T-cell (primary cell): ENCODE measurements around the gene EIF1B. TPM values are rescaled to one million over a fixed set of nuclear protein-coding genes. Genes with fewer than 3 reads are reported as not detected.

ENCODE experiments used
- ATAC-seq, 4 experiments: fragments of 200-7000 bp in 3 of 4; fragments of 150-1000 bp in 1 of 4; cut with Tn5 transposase; replicated peaks in 1 of 4; 1 replicate in 3 of 4; 2 replicates in 1 of 4; pipeline ENCODE4 v1.10.0; 2021; ENCODE audit warnings: moderate library complexity in 3 of 4, mild to moderate bottlenecking in 2 of 4, moderate number of reproducible peaks in 1 of 4
- CTCF ChIA-PET, 2 donors: fragments of 300-600 bp; sonication (Branson Sonifier 250); formaldehyde crosslinking; loops; one replicate each; lab custom pipeline; 2022; ENCODE audit warnings: antibody characterized with exemption in 2 of 2; lab: Charles Lee
- POLR2A ChIA-PET, 2 donors: fragments of 300-600 bp; sonication (Branson Sonifier 250); formaldehyde crosslinking; loops; one replicate each; lab custom pipeline; 2022; ENCODE audit warnings: antibody characterized with exemption in 2 of 2; lab: Charles Lee
- DNase-seq, 35 experiments: peaks; one replicate each; pipeline versions ENCODE4 v3.0.0 to v3.0.0-alpha.2; 2013 to 2023
- H3K27ac ChIP-seq: one replicate; pipeline ENCODE4 v1.5.1; 2013; ENCODE audit warnings: low read length
- H3K27me3 ChIP-seq, 2 experiments: replicated peaks in 1 of 2; 1 replicate in 1 of 2; 2 replicates in 1 of 2; pipeline versions ENCODE4 v1.6.1 to v1.7.0; 2013; ENCODE audit warnings: low read length in 1 of 2, mixed read lengths in 1 of 2; ENCODE audit not compliant: control insufficient read depth in 2 of 2, insufficient read depth in 2 of 2; ENCODE audit errors: extremely low read depth in 1 of 2
- H3K36me3 ChIP-seq, 2 donors: 1 replicate in 1 of 2; 2 replicates in 1 of 2; pipeline versions ENCODE4 v1.6.1 to v1.7.0; 2013; ENCODE audit warnings: low read length in 1 of 2; ENCODE audit not compliant: control insufficient read depth in 2 of 2, insufficient read depth in 1 of 2; ENCODE audit errors: extremely low read depth in 1 of 2
- H3K4me1 ChIP-seq, 2 experiments: 1 replicate in 1 of 2; 2 replicates in 1 of 2; pipeline versions ENCODE4 v1.6.1 to v1.7.0; 2013; ENCODE audit warnings: low read length in 2 of 2, mixed read lengths in 1 of 2; ENCODE audit not compliant: insufficient read depth in 2 of 2, control insufficient read depth in 1 of 2; ENCODE audit errors: extremely low read depth in 1 of 2
- H3K4me3 ChIP-seq, 2 donors: 1 replicate in 1 of 2; 2 replicates in 1 of 2; pipeline versions ENCODE4 v1.5.1 to v1.7.0; 2013; ENCODE audit warnings: mild to moderate bottlenecking in 2 of 2, low read length in 1 of 2, moderate library complexity in 1 of 2; ENCODE audit not compliant: control insufficient read depth in 1 of 2; ENCODE audit errors: extremely low read depth in 1 of 2
- H3K9me3 ChIP-seq: 2 replicates; pipeline ENCODE4 v1.7.0; 2013
- H3K27ac Mint-ChIP-seq, 2 donors: one replicate each; pipeline ENCODE4 v1.8.0; 2020 to 2021; ENCODE audit warnings: mild to moderate bottlenecking in 2 of 2, mixed read lengths in 2 of 2
- H3K27me3 Mint-ChIP-seq, 2 donors: one replicate each; pipeline ENCODE4 v1.8.0; 2021 to 2022; ENCODE audit warnings: mixed read lengths in 2 of 2
- H3K36me3 Mint-ChIP-seq: one replicate; pipeline ENCODE4 v1.8.0; 2021; ENCODE audit warnings: mixed read lengths
- H3K4me1 Mint-ChIP-seq, 3 donors: one replicate each; pipeline ENCODE4 v1.8.0; 2020 to 2022; ENCODE audit warnings: mixed read lengths in 3 of 3, mild to moderate bottlenecking in 1 of 3
- H3K4me3 Mint-ChIP-seq, 3 donors: one replicate each; pipeline ENCODE4 v1.8.0; 2020 to 2022; ENCODE audit warnings: mild to moderate bottlenecking in 3 of 3, mixed read lengths in 3 of 3, moderate library complexity in 3 of 3
- H3K9me3 Mint-ChIP-seq, 3 donors: one replicate each; pipeline ENCODE4 v1.8.0; 2020 to 2022; ENCODE audit warnings: mixed read lengths in 3 of 3
- WGBS: methylation state at CpG from one replicate; pipeline ENCODE4 v1.1.5; 2013; ENCODE audit warnings: missing lambda C conversion rate; ENCODE audit not compliant: insufficient coverage; 5-methylcytosine and 5-hydroxymethylcytosine counted together
- total RNA-seq, 35 experiments: library from RNA in 6 of 35; stranded (reverse) in 6 of 35; fragments of 120-200 nt in 1 of 35; gene quantifications; one replicate each; pipeline versions ENCODE4 v1.2.1 to v1.2.4 and lab custom pipeline; 2013 to 2026

Gene EIF1B
- total RNA-seq, 5 donors from 2014 or later (not counting 1 experiment from before 2014, with no cell fraction given), result 39.7 to 70.0 (median 53.3) TPM

DNA sequence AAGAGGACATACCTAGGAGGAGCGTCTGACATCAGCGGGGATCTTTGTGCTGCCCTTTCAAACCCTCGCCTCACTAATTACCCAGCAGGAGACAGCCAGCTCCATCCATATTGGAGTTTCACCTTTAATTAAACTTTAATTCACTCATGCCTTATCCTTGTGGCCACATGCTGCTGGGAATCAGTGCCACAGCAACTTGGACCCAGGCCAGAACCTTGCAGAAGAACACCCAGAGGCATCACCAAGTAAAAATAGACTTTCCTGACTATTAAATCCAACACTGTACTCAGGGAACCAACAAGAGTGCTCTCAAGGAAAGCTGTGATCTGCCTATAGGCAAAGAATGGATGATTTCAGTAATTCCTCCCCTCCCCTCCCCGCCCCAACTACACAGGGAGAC, 23.9 kb downstream of the EIF1B start:
- ChIA-PET CTCF (no interaction called here), POLR2A (no interaction called here)
- H3K36me3 ChIP-seq, result no peaks in the 10 kb centered on the region
- peaks cover 0 to 2% of the 10 kb centered on the region in 2 experiments for H3K27me3 ChIP-seq
- no peak overlapping the region for H3K27ac Mint-ChIP-seq
- ATAC-seq, result no peak
- no peaks in the 10 kb centered on the region for H3K9me3 ChIP-seq
- H3K4me3 ChIP-seq, result no peak overlapping the region
- no peak overlapping the region for H3K4me3 Mint-ChIP-seq
- no peak overlapping the region for H3K27ac ChIP-seq
- no peaks in the 10 kb centered on the region for H3K4me1 Mint-ChIP-seq
- no peaks in the 10 kb centered on the region for H3K27me3 Mint-ChIP-seq
- no peaks in the 10 kb centered on the region for H3K4me1 ChIP-seq
- WGBS, result 100% methylated on average over 3 of the region's 4 CpGs
- no peaks in the 10 kb centered on the region for H3K36me3 Mint-ChIP-seq
- no peak for DNase-seq
- no peaks in the 10 kb centered on the region for H3K9me3 Mint-ChIP-seq

DNA sequence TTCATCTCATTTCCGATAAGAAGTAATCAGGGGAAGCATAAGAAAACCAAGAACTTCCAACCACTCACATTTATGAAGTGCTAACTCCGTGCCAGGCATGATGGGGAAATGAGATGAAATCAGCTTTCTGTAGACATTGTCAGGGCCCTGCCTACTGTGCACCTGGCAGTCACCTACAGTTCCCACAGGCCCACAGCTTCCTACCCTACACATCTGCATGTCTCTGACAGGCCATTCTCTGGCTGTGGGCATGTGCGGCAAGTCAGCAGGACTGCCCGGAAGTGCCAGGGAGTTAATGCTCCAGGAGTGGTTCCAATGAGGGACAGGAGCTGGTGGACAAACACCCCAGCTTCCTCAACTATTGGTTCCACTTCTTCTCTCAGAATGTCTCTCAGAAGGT, 24.3 kb downstream of the EIF1B start:
- Mint-ChIP-seq H3K27me3 (no peaks in the 10 kb centered on the region), H3K4me1 (no peaks in the 10 kb centered on the region), H3K36me3 (no peaks in the 10 kb centered on the region), H3K27ac (no peak overlapping the region), H3K4me3 (no peak overlapping the region), H3K9me3 (no peaks in the 10 kb centered on the region)
- Histone ChIP-seq H3K27ac (no peak overlapping the region), H3K36me3 (no peaks in the 10 kb centered on the region), H3K27me3 (peaks cover 0 to 2% of the 10 kb centered on the region in 2 experiments), H3K4me1 (no peaks in the 10 kb centered on the region), H3K9me3 (no peaks in the 10 kb centered on the region), H3K4me3 (no peak overlapping the region)
- ATAC-seq (no peak), DNase-seq (no peak)
- 100% methylated on average over 2 of the region's 4 CpGs for WGBS
- CTCF ChIA-PET, result interaction anchor here in 1 of 2 donors (0.6 kb wide), 1 partner anchor 190 kb away, joined by 3 read pairs; no protein-coding TSS in a partner anchor
- POLR2A ChIA-PET, result no interaction called here

DNA sequence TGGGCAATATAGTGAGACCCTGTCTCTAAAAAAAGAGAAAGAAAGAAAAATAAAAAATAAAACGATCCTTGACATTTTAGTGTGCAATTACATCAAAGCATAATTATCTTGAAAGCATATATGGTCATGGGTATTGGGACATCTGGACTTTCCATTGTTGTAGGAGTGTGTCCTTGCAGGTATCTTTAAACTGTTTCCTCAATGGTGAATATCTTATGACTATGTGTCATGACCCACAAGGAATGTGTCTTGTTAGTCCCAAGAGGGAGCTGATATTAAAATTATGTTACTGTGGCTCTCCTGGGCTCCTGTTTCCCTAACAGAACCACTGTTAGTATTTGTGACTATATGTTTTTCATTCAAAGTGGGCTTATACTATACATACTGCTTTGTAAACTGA, 26.6 kb downstream of the EIF1B start:
- no CpG with 5 or more reads among the region's 1 CpG for WGBS
- H3K4me1 ChIP-seq, result no peaks in the 10 kb centered on the region
- POLR2A ChIA-PET, result no interaction called here
- CTCF ChIA-PET, result interaction anchor here in 1 of 2 donors (0.6 kb wide), 1 partner anchor 244 kb away, joined by 3 read pairs; no protein-coding TSS in a partner anchor
- H3K27me3 ChIP-seq, result peaks cover 0 to 2% of the 10 kb centered on the region in 2 experiments
- H3K4me3 ChIP-seq, result no peak overlapping the region
- Mint-ChIP-seq H3K27me3 (peaks cover 0 to 6% of the 10 kb centered on the region in 2 donors), H3K27ac (no peak overlapping the region), H3K4me3 (no peak overlapping the region), H3K36me3 (no peaks in the 10 kb centered on the region), H3K9me3 (no peaks in the 10 kb centered on the region), H3K4me1 (no peaks in the 10 kb centered on the region)
- H3K27ac ChIP-seq, result no peak overlapping the region
- no peaks in the 10 kb centered on the region for H3K36me3 ChIP-seq
- DNase-seq, result no peak
- ATAC-seq, result no peak
- no peaks in the 10 kb centered on the region for H3K9me3 ChIP-seq

DNA sequence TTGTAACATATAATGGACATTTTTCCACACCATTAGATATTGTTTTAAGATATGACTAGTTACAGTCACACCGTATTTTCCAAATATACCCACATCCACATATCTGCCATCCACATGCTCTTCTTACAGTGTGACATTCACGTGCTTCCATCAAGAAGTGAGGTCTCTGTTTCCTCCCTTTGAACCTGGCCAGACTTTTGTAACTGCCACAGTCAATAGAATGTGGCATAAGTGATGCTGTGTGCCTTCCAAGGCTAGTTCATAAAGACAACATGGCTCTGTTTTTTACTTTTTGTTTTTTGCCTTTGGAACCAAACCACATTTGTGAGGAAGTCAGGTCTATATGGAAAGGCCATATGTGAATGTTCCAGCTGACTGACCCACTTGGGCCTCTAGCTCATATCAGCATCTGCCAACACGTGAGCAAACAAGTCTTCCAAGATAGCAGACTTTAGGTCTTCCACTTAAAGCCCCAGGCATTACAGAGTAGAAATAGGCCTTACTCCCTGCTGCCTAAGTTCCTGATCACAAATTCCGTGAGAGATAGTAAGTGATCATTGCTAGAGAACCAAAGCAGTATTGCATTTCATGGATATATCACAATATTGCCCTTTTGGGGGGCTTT, 27.1 kb downstream of the EIF1B start:
- Histone ChIP-seq H3K9me3 (no peaks in the 10 kb centered on the region), H3K36me3 (no peaks in the 10 kb centered on the region), H3K27me3 (peaks cover 0 to 2% of the 10 kb centered on the region in 2 experiments), H3K4me3 (no peak overlapping the region), H3K27ac (no peak overlapping the region), H3K4me1 (no peaks in the 10 kb centered on the region)
- no peaks in the 10 kb centered on the region for H3K36me3 Mint-ChIP-seq
- no peak overlapping the region for H3K27ac Mint-ChIP-seq
- WGBS, result 50% methylated on average over 1 of the region's 4 CpGs
- H3K4me3 Mint-ChIP-seq, result no peak overlapping the region
- peaks cover 0 to 6% of the 10 kb centered on the region in 2 donors for H3K27me3 Mint-ChIP-seq
- DNase-seq, result no peak
- POLR2A ChIA-PET, result no interaction called here
- H3K4me1 Mint-ChIP-seq, result no peaks in the 10 kb centered on the region
- CTCF ChIA-PET, result interaction anchor here in 1 of 2 donors (0.6 kb wide), 1 partner anchor 243 kb away, joined by 3 read pairs; no protein-coding TSS in a partner anchor
- no peak for ATAC-seq
- no peaks in the 10 kb centered on the region for H3K9me3 Mint-ChIP-seq

DNA sequence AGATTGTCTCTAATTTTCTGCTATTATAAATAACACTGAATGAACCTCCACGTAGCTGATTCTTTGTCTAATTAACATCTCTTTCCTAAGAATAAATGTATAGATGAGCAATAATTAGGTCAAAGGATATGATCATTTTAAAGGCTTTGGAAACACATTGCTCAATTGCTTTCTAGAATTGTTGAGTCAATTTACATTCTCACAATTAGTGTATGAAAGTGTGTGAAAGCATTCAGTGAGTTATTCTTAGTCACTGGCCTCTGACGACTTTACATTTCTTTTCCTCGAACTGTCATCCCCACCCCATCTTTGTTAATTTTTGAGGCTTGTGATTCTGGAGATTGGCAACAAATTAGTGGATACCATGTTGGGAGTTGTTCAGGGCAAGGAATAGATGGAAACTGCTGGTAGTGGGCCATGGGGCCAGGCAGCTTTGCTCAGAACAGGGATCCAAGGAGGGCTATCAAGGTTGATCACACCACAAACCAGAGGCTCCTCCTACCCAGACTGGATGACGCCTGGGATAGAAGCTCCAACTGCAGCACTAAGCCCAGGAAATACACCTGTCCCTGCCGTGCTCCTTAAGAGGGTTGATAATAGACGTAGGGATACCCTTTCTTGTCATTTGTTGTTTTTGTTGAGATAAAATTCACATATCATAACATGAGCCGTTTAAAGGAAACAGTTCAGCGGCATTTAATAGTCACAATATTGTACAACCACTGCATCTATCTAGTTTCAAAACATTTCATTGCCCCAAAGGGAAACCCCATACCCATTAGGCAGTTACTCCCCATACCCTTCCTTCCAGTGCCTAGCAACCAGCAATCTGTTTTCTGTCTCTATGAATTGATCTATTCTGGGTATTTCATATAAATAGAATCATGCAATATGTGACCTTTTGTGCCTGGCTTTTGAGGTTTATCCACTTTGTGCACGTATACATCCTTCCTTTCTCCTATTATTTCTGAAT, 27.9 kb downstream of the EIF1B start:
- no peak overlapping the region for H3K27ac Mint-ChIP-seq
- no peak overlapping the region for H3K27ac ChIP-seq
- 57% methylated on average over 1 of the region's 9 CpGs for WGBS
- ChIA-PET CTCF (no interaction called here), POLR2A (no interaction called here)
- H3K27me3 ChIP-seq, result peaks cover 0 to 2% of the 10 kb centered on the region in 2 experiments
- H3K36me3 ChIP-seq, result no peaks in the 10 kb centered on the region
- H3K36me3 Mint-ChIP-seq, result no peaks in the 10 kb centered on the region
- H3K4me3 Mint-ChIP-seq, result no peak overlapping the region
- DNase-seq, result no peak
- H3K4me1 Mint-ChIP-seq, result no peaks in the 10 kb centered on the region
- H3K9me3 Mint-ChIP-seq, result no peaks in the 10 kb centered on the region
- peaks cover 0 to 6% of the 10 kb centered on the region in 2 donors for H3K27me3 Mint-ChIP-seq
- no peaks in the 10 kb centered on the region for H3K9me3 ChIP-seq
- ATAC-seq, result no peak
- H3K4me1 ChIP-seq, result no peaks in the 10 kb centered on the region
- H3K4me3 ChIP-seq, result no peak overlapping the region

DNA sequence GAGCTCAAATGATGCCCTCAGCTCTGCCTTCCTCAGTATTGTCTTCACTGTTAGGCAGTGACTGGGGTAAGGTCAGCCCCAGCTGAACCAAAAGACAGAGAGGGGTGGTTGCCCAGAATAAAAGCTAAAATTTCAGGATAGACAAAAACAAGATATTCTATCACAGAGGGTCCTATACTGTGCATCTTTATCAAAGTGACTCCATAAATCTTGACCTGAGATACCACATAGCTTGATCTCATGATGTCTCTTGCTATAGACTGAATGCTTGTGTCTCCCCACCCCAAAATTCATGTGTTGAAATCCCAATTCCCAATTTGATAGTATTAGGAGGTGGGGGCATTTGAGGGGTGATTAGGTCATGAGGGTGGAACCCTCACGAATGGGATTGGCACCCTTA, 30.4 kb downstream of the EIF1B start:
- Histone ChIP-seq H3K4me3 (no peak overlapping the region), H3K36me3 (no peaks in the 10 kb centered on the region), H3K27me3 (peaks cover 0 to 2% of the 10 kb centered on the region in 2 experiments), H3K4me1 (no peaks in the 10 kb centered on the region), H3K27ac (no peak overlapping the region), H3K9me3 (no peaks in the 10 kb centered on the region)
- DNase-seq, result no peak
- H3K9me3 Mint-ChIP-seq, result no peaks in the 10 kb centered on the region
- no peaks in the 10 kb centered on the region for H3K4me1 Mint-ChIP-seq
- no peak overlapping the region for H3K27ac Mint-ChIP-seq
- WGBS, result no CpG with 5 or more reads among the region's 1 CpG
- peaks cover 0 to 6% of the 10 kb centered on the region in 2 donors for H3K27me3 Mint-ChIP-seq
- POLR2A ChIA-PET, result no interaction called here
- CTCF ChIA-PET, result no interaction called here
- ATAC-seq, result no peak
- no peaks in the 10 kb centered on the region for H3K36me3 Mint-ChIP-seq
- no peak overlapping the region for H3K4me3 Mint-ChIP-seq
